Right cardiac atrium (tissue), 5 donors: Measurements from ENCODE around the gene MGAT4C. TPM values are rescaled to one million over a fixed set of nuclear protein-coding genes. Genes with fewer than 3 reads are reported as not detected.
"Not testable (repeated sequence)": the region's sequence is repeated elsewhere in the genome, so short reads cannot be mapped to it uniquely, and the experiment has no call there.

Experiments used
- ATAC-seq, 2 donors: fragments of 200-7000 bp; cut with Tn5 transposase; one replicate each; pipeline versions ENCODE4 v1.8.0 to v1.9.1; 2020; ENCODE audit warnings: moderate library complexity in 2 of 2, mild to moderate bottlenecking in 1 of 2
- DNase-seq, 3 donors: peaks; one replicate each; pipeline ENCODE4 v3.0.0-alpha.2; 2020
- H3K27ac ChIP-seq: one replicate; pipeline ENCODE4 v1.5.1; 2013; ENCODE audit warnings: mild to moderate bottlenecking, low read length, control low read depth, moderate library complexity
- H3K27me3 ChIP-seq: one replicate; pipeline ENCODE4 v1.6.1; 2013; ENCODE audit not compliant: control insufficient read depth, insufficient read depth
- H3K4me1 ChIP-seq: one replicate; pipeline ENCODE4 v1.6.1; 2013; ENCODE audit warnings: low read length; ENCODE audit not compliant: control insufficient read depth, insufficient read depth
- H3K4me3 ChIP-seq: one replicate; pipeline ENCODE4 v1.5.1; 2013; ENCODE audit warnings: low read length, control low read depth
- H3K9me3 ChIP-seq: one replicate; pipeline ENCODE4 v1.6.1; 2013; ENCODE audit warnings: low read length; ENCODE audit not compliant: control insufficient read depth
- WGBS: extraction: QIAGEN DNeasy Blood & Tissue Kit; methylation state at CpG from one replicate; pipeline ENCODE4 v1.1.7; 2013; 5-methylcytosine and 5-hydroxymethylcytosine counted together
- intact Hi-C, 4 donors: fragments of 100-400 bp; cut with DNase I; formaldehyde crosslinking; loops; one replicate each; pipeline versions ENCODE4 v1.11.0 to v1.14.0; 2022 to 2023
- long read RNA-seq, 4 donors: library from polyadenylated mRNA; unstranded; transcript quantifications; one replicate each; pipeline ENCODE4 v2.0.0, GENCODE V29; 2020 to 2021
- polyA plus RNA-seq: library from polyadenylated mRNA; stranded (reverse); fragments of 200-250 nt; gene quantifications from one replicate; pipeline ENCODE4 v1.2.3, GENCODE V29; 2013
- total RNA-seq, 4 donors: library from RNA; stranded (reverse); fragmentation: NEBNext Ultra II Directional; extraction: Animal tissue kit (Norgen Biotek cat#: 25700); gene quantifications; one replicate each; pipeline ENCODE4 v1.2.1, GENCODE V29; 2021
- donor health status: healthy with polysubstance abuse.
- donor health status: DM: no; HTN: yes; CAD: no.
- donor health status: DM: no; HTN: no; CAD: no.
- donor health status: DM: no; HTN: yes; CAD: no; lungs with severe emphysema.
- donor health status: DM: yes; HTN: yes; CAD: no.

MGAT4C gene
- total RNA-seq (1 to 10 TPM; 3.0 to 6.6 (median 3.7) TPM), polyA plus RNA-seq (1.2 TPM)
- long read RNA-seq, donor 1, full-length matches to known transcripts: 2 of 4 reads
- long read RNA-seq, donor 1, partial matches to known transcripts: 0 of 4 reads
- long read RNA-seq, donor 1, other reads (novel, unspliced or antisense): 2 of 4 reads
- long read RNA-seq, donor 2, full-length matches to known transcripts: 2 of 2 reads
- long read RNA-seq, donor 2, partial matches to known transcripts: 0 of 2 reads
- long read RNA-seq, donor 2, other reads (novel, unspliced or antisense): 0 of 2 reads
- long read RNA-seq, donor 3, full-length matches to known transcripts: 7 of 19 reads
- long read RNA-seq, donor 3, partial matches to known transcripts: 1 of 19 reads
- long read RNA-seq, donor 3, other reads (novel, unspliced or antisense): 11 of 19 reads
- long read RNA-seq, donor 4, full-length matches to known transcripts: 2 of 3 reads
- long read RNA-seq, donor 4, partial matches to known transcripts: 0 of 3 reads
- long read RNA-seq, donor 4, other reads (novel, unspliced or antisense): 1 of 3 reads

- 33% methylated on average over 3 of the region's 3 CpGs for WGBS
- peak within 1 kb of the TSS; percentile 3 for H3K4me3 ChIP-seq
- intact Hi-C loops: no loop called here
- no peaks in the 10 kb centered on the region for H3K27me3 ChIP-seq
- ATAC-seq (peak in 1 of 2 donors; percentile 35), DNase-seq (no peak)
- no peaks in the 10 kb centered on the region for H3K9me3 ChIP-seq
- H3K27ac ChIP-seq: no peak within 1 kb of the TSS
- H3K4me1 ChIP-seq: no peaks in the 10 kb centered on the region
Observed at GRCh38 chr12:86256163-86256562, at the start of gene MGAT4C. Gene MGAT4C (minus strand): TSS chr12:86256391.

- H3K4me3 ChIP-seq, ATAC-seq, H3K4me1 ChIP-seq, H3K27me3 ChIP-seq, H3K9me3 ChIP-seq, H3K27ac ChIP-seq, intact Hi-C loops: not testable (repeated sequence)
- DNase-seq: peak in 1 of 3 donors; percentile 35
- 91% methylated on average over 31 of the region's 31 CpGs for WGBS
Observed at GRCh38 chr12:86296396-86296795, 40.2 kb upstream of the MGAT4C start.

GRCh38 chr12:86293682-86294240 is 37.6 kb upstream of the MGAT4C start:
- no peaks in the 10 kb centered on the region for H3K27me3 ChIP-seq
- no peak overlapping the region for H3K27ac ChIP-seq
- H3K4me1 ChIP-seq: no peaks in the 10 kb centered on the region
- no peak for ATAC-seq
- 63% methylated on average over 3 of the region's 3 CpGs for WGBS
- intact Hi-C loops: no loop called here
- no peaks in the 10 kb centered on the region for H3K9me3 ChIP-seq
- no peak for DNase-seq
- no peak overlapping the region for H3K4me3 ChIP-seq

GRCh38 chr12:86292480-86292879 is 36.3 kb upstream of the MGAT4C start:
- Histone ChIP-seq H3K4me1 (no peaks in the 10 kb centered on the region), H3K9me3 (no peaks in the 10 kb centered on the region), H3K27me3 (no peaks in the 10 kb centered on the region), H3K4me3 (no peak overlapping the region), H3K27ac (no peak overlapping the region)
- intact Hi-C loops: no loop called here
- 63% methylated on average over 3 of the region's 3 CpGs for WGBS
- ATAC-seq: no peak
- no peak for DNase-seq

GRCh38 chr12:86290615-86291014 is 34.4 kb upstream of the MGAT4C start:
- WGBS: 92% methylated on average over 3 of the region's 3 CpGs
- no peak overlapping the region for H3K27ac ChIP-seq
- intact Hi-C loops: no loop called here
- H3K27me3 ChIP-seq: no peaks in the 10 kb centered on the region
- no peaks in the 10 kb centered on the region for H3K9me3 ChIP-seq
- H3K4me1 ChIP-seq: no peaks in the 10 kb centered on the region
- H3K4me3 ChIP-seq: no peak overlapping the region
- DNase-seq: no peak
- no peak for ATAC-seq

GRCh38 chr12:86286119-86286518 is 29.9 kb upstream of the MGAT4C start:
- no peak for DNase-seq
- no peak for ATAC-seq
- Histone ChIP-seq H3K4me3 (no peak overlapping the region), H3K27ac (no peak overlapping the region), H3K4me1 (no peaks in the 10 kb centered on the region), H3K27me3 (no peaks in the 10 kb centered on the region), H3K9me3 (no peaks in the 10 kb centered on the region)
- intact Hi-C loops: no loop called here
- 55% methylated on average over 2 of the region's 2 CpGs for WGBS

- WGBS: 58% methylated on average over 2 of the region's 2 CpGs
- no peaks in the 10 kb centered on the region for H3K9me3 ChIP-seq
- H3K4me1 ChIP-seq: no peaks in the 10 kb centered on the region
- no peaks in the 10 kb centered on the region for H3K27me3 ChIP-seq
- ATAC-seq (no peak), DNase-seq (no peak)
- H3K27ac ChIP-seq: no peak overlapping the region
- H3K4me3 ChIP-seq: no peak overlapping the region
- intact Hi-C loops: no loop called here
Observed at GRCh38 chr12:86283620-86284019, 27.4 kb upstream of the MGAT4C start.

GRCh38 chr12:86275356-86275755 is 19.2 kb upstream of the MGAT4C start:
- Histone ChIP-seq H3K27me3 (no peaks in the 10 kb centered on the region), H3K4me1 (no peaks in the 10 kb centered on the region), H3K27ac (no peak overlapping the region), H3K4me3 (no peak overlapping the region), H3K9me3 (no peaks in the 10 kb centered on the region)
- 84% methylated on average over 5 of the region's 5 CpGs for WGBS
- intact Hi-C loops: no loop called here
- ATAC-seq (no peak), DNase-seq (no peak)

GRCh38 chr12:86265329-86265695 is 9.1 kb upstream of the MGAT4C start:
- no peak for ATAC-seq
- no peaks in the 10 kb centered on the region for H3K27me3 ChIP-seq
- no peak for DNase-seq
- H3K9me3 ChIP-seq: no peaks in the 10 kb centered on the region
- no peaks in the 10 kb centered on the region for H3K4me1 ChIP-seq
- intact Hi-C loops: loop anchor here in 1 of 4 donors (10.0 kb wide), 1 partner anchor 49 kb away; no protein-coding TSS in a partner anchor
- WGBS: 83% methylated on average over 5 of the region's 5 CpGs
- H3K4me3 ChIP-seq: no peak overlapping the region
- no peak overlapping the region for H3K27ac ChIP-seq

- 36% methylated on average over 38 of the region's 38 CpGs for WGBS
- intact Hi-C loops: loop anchor here in 1 of 4 donors (10.0 kb wide), 1 partner anchor 50 kb away; no protein-coding TSS in a partner anchor
- H3K4me3 ChIP-seq: peak overlapping the region; percentile 15
- DNase-seq (peak; percentile 11 to 53 (median 47)), ATAC-seq (peak; percentile 52 to 59)
- no peaks in the 10 kb centered on the region for H3K4me1 ChIP-seq
- no peaks in the 10 kb centered on the region for H3K27me3 ChIP-seq
- H3K27ac ChIP-seq: no peak overlapping the region
- H3K9me3 ChIP-seq: no peaks in the 10 kb centered on the region
Observed at GRCh38 chr12:86264451-86265328, 8.5 kb upstream of the MGAT4C start.
